HepG2 (cell line): ENCODE measurements around the gene TNFSF8.

Experiments used
- POLR2A ChIP-seq, 2 experiments: IDR thresholded peaks; 2 replicates each; pipeline ENCODE4 v1.6.1; 2011; ENCODE audit warnings: low read depth in 2 of 2, low read length in 2 of 2, mild to moderate bottlenecking in 1 of 2, moderate library complexity in 1 of 2; ENCODE audit not compliant: insufficient read depth in 1 of 2
- SP1 ChIP-seq, 2 experiments: fragments of 450-650 bp in 1 of 2; sonication (generic) in 1 of 2; formaldehyde crosslinking in 1 of 2; IDR thresholded peaks; 2 replicates each; pipeline versions ENCODE4 v1.4.0 to v1.6.1; 2016 to 2020; ENCODE audit warnings: missing genetic modification reagents in 1 of 2
- TF ChIP-seq, protein P1 (sequence below): sonication (generic); formaldehyde crosslinking; IDR thresholded peaks from 2 replicates; pipeline ENCODE4 v1.5.0; 2020; ENCODE audit warnings: mild to moderate bottlenecking, missing genetic modification reagents, moderate library complexity

DNA sequence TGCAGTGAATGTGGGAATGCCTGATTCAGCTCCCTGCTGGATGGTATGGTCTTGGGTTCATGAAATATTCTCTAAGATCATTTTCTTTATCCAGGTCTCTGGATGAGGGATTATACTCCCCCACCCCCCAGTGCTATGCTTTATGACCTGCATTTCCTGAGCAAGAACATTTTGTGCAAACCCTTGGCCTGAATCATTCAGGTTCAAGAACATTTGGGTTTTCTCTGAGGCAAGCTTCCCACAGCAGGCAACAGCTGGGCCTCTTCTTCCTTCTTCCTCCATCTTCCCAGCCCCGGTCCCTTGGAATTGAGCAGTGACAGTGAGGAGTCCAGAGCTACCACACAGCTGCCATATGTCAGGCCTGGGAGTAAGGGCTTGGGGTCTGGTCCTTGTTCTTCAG is 65.9 kb downstream of the TNFSF8 start:
- TF ChIP-seq POLR2A (IDR thresholded peaks at IDR 0.05; ENCODE audit: insufficient read depth in 1 of 2, low read depth in 2 of 2, low read length in 2 of 2) (no peak), SP1 (IDR thresholded peaks at IDR 0.05) (no peak), SP1 (CRISPR knock-in tag; IDR thresholded peaks at IDR 0.05) (no peak)
- TF ChIP-seq, protein P1, sequence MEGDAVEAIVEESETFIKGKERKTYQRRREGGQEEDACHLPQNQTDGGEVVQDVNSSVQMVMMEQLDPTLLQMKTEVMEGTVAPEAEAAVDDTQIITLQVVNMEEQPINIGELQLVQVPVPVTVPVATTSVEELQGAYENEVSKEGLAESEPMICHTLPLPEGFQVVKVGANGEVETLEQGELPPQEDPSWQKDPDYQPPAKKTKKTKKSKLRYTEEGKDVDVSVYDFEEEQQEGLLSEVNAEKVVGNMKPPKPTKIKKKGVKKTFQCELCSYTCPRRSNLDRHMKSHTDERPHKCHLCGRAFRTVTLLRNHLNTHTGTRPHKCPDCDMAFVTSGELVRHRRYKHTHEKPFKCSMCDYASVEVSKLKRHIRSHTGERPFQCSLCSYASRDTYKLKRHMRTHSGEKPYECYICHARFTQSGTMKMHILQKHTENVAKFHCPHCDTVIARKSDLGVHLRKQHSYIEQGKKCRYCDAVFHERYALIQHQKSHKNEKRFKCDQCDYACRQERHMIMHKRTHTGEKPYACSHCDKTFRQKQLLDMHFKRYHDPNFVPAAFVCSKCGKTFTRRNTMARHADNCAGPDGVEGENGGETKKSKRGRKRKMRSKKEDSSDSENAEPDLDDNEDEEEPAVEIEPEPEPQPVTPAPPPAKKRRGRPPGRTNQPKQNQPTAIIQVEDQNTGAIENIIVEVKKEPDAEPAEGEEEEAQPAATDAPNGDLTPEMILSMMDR (CRISPR knock-in tag) = no peak
